HG03571 (cell line): Measurements from ENCODE around the gene RBMS2.
"Not testable (repeated sequence)": the region's sequence is repeated elsewhere in the genome, so short reads cannot be mapped to it uniquely, and the experiment has no call there.

Experiments
- ATAC-seq: cut with Tn5 transposase; IDR thresholded peaks from one replicate; pipeline ENCODE4 v1.9.1; 2021; ENCODE audit not compliant: unreplicated experiment

Gene RBMS2

DNA sequence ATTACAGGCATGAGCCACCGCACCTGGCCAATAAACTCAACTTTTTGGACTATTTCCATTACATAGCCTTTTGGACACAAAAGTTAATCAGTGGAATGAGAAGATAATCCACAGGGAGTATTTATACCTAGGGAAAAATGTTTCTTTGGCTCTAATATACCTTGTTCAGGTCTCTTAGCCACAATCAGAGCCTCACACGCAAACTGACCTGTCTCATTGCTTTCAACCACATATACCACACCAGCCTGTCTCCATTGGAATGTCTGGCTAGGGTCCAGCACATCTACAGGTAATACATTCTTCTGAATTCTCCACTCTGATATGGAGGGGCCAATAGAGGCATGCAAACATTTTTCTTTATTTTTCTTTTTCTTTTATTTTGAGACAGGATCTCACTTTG is 3.8 kb upstream of the RBMS2 start:
- ATAC-seq = no peak

DNA sequence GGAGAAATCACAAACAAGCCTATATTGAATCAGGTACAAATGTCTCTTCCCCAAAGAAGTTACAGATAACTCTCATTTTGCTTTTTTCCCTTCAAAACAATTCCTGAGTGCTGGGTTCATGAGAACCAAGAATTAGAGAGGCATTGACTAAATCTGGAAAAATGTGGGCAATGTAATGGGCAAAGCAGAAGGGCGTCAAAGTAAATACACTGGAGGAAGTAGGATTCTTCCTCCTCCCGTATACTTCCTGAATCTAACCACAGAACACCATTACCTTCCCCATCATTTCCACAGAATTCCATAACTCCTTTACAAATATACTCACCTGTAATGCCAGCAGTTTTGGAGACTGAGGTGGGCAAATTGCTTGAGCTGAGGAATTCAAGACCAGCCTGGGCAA is 3.0 kb upstream of the RBMS2 start:
- ATAC-seq = no peak

DNA sequence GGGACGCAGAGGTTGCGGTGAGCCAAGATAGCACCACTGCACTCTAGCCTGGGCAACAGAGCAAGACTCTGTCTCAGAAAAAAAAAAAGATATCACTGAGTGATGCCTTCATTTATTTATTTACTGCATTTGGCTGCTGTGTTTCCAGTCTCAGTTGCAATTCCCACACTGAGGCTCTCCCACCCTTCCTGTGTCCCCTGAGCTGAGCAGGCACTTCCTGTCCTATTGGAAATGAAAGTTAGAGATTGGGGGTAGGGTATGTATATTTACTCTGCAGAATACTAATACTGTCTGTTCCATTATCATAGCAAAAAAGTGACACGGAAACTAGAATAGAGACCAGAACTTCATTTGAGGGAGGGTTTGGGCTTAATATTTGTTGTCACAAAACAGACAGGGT is 1.6 kb upstream of the RBMS2 start:
- ATAC-seq = no peak

DNA sequence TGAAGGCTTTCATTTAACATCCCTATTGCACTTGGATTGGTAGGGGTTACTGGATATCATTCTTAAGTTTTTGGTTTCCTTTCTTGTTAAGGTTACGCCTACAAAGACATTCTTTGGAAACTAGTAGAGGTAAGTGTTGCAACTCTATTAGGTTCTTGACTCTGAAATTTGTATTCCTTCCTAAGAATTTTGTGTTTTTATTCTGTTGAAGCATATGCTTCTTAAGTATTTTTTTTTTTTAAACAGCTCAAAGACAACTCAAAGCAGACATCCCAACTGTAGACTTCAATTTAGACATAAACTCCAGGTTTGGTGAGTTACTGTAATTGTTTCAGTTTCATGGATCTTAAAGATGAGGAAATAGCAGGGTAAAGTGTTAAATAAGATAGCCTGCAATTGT is 1.1 kb upstream of the RBMS2 start:
- no peak for ATAC-seq

DNA sequence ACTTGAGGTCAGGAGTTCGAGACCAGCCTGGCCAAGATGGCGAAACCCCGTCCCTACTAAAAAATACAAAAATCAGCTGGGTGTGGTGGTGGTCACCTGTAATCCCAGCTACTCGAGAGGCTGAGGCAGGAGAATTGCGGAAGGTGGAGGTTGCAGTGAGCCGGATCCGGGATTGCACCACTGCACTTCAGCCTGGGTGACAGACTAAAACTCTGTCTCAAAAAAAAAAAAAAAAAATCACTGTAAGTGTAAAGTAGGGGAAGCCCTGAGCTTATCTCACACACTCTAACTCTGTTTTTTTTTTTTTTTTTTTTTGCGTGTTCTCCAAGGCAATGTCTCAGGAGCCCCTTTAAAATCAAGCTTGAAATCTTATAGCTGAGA is 421 bp upstream of the RBMS2 start:
- no peak for ATAC-seq

DNA sequence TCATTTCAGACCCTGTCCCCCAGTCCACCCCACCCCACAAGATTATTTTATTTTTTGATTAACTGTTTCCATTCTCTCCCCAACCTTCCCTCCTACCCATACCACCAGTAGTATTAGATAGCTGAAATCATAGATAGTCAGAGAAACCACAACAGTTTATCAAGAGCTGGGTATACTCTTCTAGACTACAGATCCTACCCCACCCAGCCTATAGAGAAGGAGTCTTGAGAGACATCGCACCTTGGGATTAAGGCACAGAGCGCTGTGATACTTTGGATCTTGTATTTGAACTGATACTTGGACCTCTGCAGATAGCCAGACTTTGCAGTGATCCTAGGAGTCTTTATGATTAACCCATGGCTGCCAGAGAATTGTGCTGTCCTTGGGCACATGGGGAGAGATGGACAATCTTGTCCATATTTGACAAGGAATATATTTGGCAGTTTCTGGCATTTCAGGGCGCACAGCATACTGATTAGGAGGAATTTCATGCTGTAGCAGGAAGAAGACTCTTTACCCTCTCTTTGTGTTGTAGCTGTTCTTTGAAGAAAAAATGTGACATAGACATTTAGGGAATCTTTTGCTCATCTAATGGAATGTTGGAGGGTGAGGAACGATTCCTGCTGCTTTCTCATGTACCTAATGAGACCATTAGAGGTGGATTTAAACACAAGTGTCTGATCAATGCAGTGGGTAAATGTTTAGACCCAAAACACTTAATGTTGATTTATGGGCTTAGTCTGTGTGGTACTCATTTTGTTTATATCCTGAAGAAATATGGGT is 982 bp downstream of the RBMS2 start:
- no peak for ATAC-seq

DNA sequence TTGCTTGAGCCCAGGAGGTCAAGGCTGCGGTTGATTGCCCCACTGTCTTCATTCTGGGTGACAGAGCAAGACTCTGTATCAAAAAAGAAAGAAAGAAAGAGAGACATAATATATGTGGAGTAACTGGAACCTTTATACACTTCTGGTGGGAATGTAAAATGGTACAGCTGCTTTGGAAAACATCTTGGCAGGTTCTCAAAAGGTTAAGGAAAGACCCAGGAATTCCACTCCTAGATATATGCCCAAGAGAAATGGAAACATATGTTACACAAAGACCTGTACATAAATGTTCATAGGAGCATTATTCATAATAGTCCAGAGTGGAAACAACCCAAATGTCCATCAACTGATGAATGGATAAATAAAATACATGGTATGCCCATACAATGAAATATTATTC is 7.2 kb downstream of the RBMS2 start:
- ATAC-seq = no peak

DNA sequence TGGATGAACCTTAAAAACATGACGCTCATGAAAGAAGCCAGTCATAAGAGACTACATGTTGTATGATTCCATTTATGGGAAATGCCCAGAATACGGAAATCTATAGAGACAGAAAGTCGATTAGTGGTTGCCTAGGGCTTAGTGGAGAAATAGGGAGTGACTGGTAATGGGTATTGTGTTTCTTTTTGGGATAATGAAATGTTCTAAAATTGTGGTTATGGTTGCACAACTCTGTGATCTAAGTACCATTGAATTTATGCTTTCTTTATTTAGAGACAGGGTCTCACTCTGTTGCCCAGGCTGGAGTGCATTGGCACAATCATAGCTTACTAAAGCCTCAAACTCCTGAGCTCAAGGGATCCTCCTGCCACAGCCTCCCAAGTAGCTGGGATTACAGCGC is 8.0 kb downstream of the RBMS2 start:
- ATAC-seq = no peak

DNA sequence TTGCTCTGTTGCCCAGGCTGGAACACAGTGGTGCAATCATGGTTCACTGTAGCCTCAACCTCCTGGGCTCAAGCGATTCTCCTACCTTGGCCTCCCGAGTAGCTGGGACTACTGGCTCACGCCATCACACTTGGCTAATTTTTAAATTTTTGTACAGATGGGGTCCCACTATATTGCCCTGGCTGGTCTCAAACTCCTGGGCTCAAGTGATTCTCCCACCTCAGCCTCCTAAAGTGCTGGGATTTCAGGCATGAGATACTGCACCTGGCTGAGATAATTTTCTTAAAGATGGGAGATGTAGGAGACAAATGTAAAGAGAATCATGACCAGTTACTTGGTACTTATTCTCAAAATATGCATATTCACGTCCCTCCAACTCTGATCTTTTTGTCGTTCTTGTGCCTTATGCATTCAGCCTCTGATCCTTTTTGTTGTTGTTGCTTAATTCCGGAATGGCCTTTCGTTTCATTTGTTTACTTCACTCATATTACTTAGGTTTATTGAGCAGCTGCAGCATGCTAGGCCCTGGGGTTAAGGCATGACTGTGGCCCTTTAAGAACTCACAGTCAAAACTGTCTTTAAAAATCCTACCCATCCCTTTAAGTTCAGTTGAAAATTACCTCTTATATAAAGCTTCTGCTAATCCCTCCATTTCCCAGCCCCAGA is 8.9 kb downstream of the RBMS2 start:
- ATAC-seq = no peak

DNA sequence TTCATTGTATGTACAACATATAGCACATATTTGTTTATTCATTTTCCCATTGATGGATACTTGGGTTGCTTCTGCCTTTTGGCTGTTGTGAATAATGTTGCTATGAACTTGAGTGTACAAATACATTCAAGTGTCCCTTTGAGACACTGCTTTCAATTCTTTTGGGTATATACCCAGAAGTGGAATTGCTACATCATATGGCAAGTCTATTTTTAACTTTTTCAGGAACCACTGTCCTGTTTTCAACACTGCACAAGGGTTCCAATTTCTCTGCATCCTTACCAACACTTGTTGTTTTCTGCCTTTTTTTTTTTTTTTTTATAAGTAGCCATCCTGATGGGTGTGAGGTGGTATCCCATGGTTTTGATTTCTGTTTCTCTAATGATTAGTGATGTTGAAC is 15.9 kb downstream of the RBMS2 start:
- no peak for ATAC-seq

DNA sequence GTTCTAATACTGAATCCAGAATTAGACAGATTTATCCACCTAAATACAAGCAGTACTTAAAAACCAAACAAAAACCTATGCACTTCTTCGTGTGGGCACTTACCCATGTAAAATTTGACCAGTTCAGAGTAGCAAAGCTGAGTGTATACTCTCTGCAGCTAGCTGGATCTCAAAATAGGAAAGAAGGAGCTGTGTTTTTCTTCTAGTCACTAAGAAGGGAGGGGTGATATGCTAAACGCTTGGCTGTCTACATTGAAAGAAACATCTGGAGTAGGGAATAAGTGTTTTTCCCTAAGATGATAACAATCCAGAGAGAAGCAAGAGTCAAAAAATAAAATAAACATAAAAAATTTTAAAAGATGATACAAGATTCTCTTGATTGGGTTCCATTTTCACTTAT is 20.0 kb downstream of the RBMS2 start:
- ATAC-seq = no peak

DNA sequence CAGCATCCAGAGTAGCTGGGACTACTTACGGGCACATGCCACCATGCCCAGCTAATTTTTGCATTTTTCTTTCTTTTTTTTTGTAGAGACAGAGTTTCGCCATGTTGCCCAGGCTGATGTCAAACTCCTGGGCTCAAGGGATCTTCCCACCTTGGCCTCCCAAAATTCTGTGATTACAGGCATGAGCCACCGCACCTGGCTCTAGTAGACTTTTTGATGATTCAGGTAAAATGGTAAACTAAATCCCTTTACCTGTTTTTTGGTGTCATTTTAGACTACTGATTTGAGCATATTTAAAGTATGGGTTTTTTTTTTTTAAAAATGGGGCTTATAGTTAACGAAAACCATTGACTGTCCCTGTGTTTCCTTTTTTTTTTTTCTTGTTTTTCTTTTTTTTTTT is 20.5 kb downstream of the RBMS2 start:
- ATAC-seq = no peak

DNA sequence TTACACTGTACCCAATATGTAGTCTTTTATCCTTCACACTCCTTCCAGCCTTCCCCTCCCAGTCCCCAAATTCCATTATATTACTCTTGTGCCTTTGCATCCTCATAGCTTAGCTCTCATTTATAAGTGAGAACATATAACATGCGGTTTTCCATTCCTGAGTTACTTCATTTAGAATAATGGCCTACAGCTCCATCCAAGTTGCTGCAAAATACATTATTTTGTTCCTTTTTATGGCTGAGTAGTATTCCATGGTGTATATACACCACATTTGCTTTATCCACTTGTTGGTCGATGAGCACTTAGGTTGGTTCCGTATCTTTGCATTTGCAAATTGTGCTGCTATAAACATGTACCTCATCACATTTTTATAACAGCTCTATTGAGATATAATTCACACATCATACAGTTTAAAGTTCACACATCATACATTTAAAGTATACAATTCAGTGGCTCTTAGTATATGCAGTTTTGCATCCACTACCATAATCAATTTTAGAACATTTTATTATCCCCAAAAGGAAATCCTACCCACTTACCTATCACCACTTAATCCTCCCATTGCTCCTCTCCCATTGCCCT is 23.5 kb downstream of the RBMS2 start:
- ATAC-seq = no peak

DNA sequence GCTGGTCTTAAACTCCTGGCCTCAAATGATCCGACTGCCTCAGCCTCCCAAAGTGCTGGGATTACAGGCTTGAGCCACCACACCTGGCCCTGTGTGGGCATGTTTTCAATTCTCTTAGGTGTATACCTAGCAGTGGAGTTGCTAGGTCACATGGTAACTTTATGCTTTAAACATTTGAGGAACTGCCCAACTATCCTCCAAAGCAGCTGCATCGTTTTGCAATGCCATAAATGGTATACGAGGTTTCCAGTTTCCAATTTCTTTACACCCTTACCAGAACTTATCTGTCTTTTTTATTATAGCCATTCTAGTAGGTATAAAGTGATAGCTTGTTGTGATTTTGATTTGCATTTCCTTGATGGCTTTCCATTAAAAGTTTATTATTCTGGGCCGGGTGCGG is 25.1 kb downstream of the RBMS2 start:
- no peak for ATAC-seq

DNA sequence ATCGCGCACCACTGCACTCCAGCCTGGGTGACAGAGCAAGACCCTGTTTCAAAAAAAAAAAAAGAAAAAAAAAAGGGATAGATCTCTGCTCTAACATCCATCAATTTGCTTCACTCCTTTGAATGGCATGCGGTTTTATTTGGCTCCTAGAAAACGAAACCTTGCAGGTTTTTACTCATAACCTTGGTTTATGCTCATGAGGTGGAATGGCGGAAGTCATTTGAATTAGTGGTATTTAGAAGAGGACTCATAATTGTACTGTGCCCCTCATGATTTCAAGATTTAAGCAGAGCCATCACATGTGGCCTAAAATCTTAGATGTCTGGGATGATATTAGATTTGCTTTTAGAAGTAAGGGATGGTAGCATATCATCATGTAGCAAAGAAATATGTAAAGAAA is 29.4 kb downstream of the RBMS2 start:
- ATAC-seq = no peak

DNA sequence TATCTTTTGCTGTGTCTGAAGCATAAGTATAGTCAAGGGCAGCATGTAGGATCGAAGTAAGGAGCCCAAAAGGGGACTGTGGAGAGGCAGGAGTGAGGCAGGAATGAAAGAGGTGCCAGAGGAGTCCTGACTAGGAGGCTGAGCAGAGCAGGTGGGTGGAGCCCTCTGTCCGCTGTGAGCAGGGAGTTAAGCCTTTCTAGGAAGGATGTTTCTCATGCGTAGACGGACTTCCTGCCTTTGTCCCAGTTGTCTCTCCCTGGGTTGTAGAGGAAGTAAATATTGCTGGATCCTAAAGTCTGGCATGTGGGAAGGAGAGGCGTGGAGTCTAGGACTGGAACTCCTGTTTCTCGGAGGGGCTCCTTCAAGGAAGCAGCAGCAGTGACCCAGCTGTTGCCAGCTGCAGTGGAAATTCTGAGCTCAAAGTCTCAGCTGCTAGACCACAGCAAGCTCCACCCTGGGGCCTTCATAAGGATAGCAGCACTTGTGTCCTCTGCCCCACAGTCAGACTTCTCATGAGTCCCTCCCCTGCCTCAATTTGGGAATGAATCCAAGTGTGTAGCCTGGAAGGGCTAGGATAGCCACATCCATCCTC is 44.0 kb downstream of the RBMS2 start:
- no peak for ATAC-seq

DNA sequence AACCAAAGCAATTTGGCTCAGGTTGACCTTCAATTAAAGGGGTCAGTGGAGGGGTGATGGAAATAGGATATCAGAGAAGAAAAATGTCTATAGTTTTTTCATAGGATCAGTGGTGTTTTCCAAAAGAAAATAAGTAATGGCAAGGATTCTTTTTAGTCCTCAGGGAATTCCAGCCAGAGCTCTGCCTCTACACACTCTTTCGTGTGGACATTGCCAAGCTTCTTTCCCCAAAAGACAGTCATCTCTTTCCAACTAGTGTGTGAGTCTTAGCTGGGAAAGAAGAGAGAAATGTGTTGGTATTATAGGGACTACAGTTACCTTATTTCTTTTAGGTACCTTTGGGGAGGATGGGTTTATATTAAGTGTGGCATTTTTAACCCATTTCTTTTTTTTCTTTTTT is 46.5 kb downstream of the RBMS2 start:
- ATAC-seq = no peak

DNA sequence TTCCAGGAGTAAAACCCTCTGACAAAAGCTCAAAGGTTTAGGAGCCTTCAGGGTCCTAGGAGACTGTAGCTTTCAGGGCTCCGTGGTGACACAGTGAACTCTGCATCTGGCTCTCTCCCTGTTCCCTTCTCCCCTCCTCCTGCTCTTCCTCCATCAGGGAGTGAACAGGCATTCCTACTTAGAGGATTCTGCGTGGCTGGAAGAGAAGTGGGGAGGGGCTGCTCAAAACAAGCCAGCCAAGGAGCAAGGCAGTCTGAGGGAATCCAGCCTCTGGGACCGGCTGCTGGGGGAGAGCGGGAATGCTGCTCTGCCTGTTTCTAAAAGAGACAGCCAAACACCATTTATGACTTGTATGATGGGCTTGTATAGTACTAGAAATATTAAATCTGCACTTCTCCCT is 49.5 kb downstream of the RBMS2 start:
- no peak for ATAC-seq

DNA sequence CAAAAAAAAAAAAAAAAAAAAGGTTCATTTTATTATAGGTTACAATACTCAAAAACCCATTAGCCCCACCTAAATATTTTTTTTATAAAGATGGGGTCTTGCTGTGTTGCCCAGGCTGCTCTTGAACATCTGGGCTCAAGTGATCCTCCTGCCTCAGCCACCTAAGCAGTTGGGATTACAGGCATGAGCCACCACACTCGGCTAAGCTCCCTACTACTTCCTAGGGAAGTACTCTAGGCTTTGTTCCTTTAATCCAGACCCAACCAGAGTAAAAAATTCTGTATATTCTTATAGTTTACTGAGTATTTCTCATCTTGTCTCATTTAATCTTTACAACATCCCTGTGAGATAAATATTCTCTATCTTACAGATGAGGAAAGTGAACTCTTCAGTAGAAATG is 50.7 kb downstream of the RBMS2 start:
- no peak for ATAC-seq

DNA sequence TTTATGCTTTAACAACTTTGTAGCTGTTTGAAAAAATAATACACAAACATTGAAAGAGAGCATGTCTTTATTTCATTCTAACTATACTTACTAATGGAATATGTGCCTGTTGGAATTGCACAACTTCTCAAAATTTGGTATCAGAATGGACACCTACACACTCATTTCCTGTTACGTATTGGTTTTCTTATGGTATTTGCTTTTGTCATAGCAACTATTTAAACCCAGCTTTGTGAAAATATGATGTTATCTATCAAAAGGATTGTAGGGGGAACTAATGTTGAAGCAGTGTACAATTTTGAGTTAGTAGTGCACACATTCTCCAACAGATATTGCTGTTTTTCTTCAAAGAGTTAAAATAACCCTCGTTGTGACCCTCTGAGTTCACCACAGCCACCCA is 52.6 kb downstream of the RBMS2 start:
- ATAC-seq = no peak

DNA sequence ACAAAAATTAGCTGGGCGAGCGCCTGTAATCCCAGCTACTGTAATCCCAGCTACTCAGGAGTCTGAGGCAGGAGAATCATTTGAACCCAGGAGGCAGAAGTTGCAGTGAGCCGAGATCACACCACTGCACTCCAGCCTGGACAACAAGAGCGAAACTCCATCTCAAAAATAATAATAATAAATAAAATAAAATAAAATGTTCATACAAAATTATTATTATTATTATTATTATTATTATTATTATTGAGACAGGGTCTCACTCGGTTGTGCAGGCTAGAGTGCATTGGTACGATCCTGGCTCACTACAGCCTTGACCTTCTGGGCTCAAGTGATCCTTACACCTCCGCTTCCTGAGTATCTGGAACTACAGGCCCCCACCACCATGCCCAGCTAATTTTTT is 55.6 kb downstream of the RBMS2 start:
- ATAC-seq = not testable (repeated sequence)

DNA sequence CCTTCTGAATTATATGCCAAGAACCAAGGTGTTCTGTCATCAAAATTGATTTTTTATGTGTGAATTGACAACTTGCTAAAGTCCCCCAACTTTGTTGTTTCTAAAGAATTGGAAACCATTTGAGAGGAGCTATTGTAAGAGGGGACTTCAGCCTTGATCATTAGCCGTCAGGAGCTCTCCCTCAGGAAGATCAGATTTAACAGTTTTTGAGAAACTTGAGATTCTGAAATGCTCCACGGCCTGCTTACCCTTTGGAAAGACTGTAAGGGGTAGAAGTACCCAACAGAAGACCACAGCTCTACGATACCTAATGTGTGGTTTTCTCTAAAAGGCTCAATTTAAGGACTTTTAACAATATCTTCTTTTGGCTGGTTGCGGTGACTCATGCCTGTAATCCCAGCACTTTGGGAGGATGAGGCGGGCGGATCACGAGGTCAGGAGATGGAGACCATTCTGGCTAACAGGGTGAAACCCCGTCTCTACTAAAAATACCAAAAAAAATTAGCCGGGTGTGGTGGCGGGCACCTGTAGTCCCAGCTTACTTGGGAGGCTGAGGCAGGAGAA is 57.4 kb downstream of the RBMS2 start:
- ATAC-seq = no peak
